ENCODE results near the gene BMP3.

Gene BMP3

GRCh38 chr4:81042578-81043365, 12.3 kb downstream of the BMP3 start:
- DNase-seq, result no peak

GRCh38 chr4:81049330-81049729, 18.8 kb downstream of the BMP3 start:
- DNase-seq, result no peak

GRCh38 chr4:81049907-81050306, 19.4 kb downstream of the BMP3 start:
- no peak for DNase-seq

- DNase-seq, result peak; percentile 27
Observed at GRCh38 chr4:81052119-81053068, 21.9 kb downstream of the BMP3 start.

GRCh38 chr4:81058621-81059020, 28.1 kb downstream of the BMP3 start:
- no peak for DNase-seq

GRCh38 chr4:81060587-81061343, 30.3 kb downstream of the BMP3 start:
- no peak for DNase-seq

- DNase-seq, result no peak
Observed at GRCh38 chr4:81061344-81061730, 30.8 kb downstream of the BMP3 start.

- no peak for DNase-seq
Observed at GRCh38 chr4:81062001-81062400, 31.5 kb downstream of the BMP3 start.

- DNase-seq, result no peak
Observed at GRCh38 chr4:81065446-81065845, 34.9 kb downstream of the BMP3 start.

- DNase-seq, result peak; percentile 72
Observed at GRCh38 chr4:81069706-81070331, 39.3 kb downstream of the BMP3 start.

GRCh38 chr4:81071013-81071412, 40.5 kb downstream of the BMP3 start:
- no peak for DNase-seq

- no peak for DNase-seq
Observed at GRCh38 chr4:81081156-81081555, 50.6 kb downstream of the BMP3 start.

- DNase-seq, result no peak
Observed at GRCh38 chr4:81084029-81084428, 53.5 kb downstream of the BMP3 start.

GRCh38 chr4:81084634-81085033, 54.1 kb downstream of the BMP3 start:
- DNase-seq, result no peak

- DNase-seq, result no peak
Observed at GRCh38 chr4:81085291-81085690, 54.8 kb downstream of the BMP3 start.

- DNase-seq, result no peak
Observed at GRCh38 chr4:81085979-81086378, 55.5 kb downstream of the BMP3 start.

GRCh38 chr4:81093720-81094401, 63.4 kb downstream of the BMP3 start:
- DNase-seq, result no peak

GRCh38 chr4:81095389-81095788, 64.9 kb downstream of the BMP3 start:
- DNase-seq, result no peak

GRCh38 chr4:81096566-81096965, 66.1 kb downstream of the BMP3 start:
- no peak for DNase-seq

GRCh38 chr4:81102107-81102506, 71.6 kb downstream of the BMP3 start:
- DNase-seq, result no peak

GRCh38 chr4:81106150-81106549, 75.6 kb downstream of the BMP3 start:
- no peak for DNase-seq
